ENCODE data around the gene EPOP. TPM values are rescaled to one million over a fixed set of nuclear protein-coding genes. Genes with fewer than 3 reads are reported as not detected.
A peak's percentile ranks its signal among the peaks of the same experiment; 100 is the strongest.
"Not testable (repeated sequence)": the region's sequence is repeated elsewhere in the genome, so short reads cannot be mapped to it uniquely, and the experiment has no call there.

The EPOP gene
- total and polyA plus RNA-seq, 5 donors from 2014 or later, result 0.13 to 0.59 TPM; not detected in 3

DNA sequence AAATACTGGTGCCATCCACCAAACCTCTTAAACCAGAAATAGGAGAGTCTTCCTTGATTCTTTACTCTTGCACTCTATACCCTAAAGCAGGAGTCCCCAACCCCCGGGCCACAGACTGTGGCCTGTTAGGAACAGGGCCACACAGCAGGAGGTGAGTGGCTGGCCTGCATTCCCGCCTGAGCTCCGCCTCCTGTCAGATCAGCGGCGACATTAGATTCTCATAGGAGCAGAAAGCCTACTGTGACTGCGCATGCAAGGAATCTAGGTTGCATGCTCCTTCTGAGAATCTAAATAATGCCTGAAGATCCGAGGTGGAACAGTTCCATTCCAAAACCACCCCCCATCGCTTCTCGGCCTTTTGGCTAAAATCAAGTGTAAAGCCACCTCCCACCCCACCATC, 38.7 kb downstream of the EPOP start:
- Mint-ChIP-seq H3K4me1 (no peaks in the 10 kb centered on the region), H3K36me3 (no peaks in the 10 kb centered on the region), H3K4me3 (peak overlapping the region in 1 of 4 donors; percentile 39), H3K27ac (no peak overlapping the region), H3K9me3 (peaks cover 0 to 3% (median 0%) of the 10 kb centered on the region in 7 donors), H3K27me3 (peaks cover 17% of the 10 kb centered on the region)
- no peak overlapping the region for H3K4me3 ChIP-seq (ENCODE audit: low read depth, low read length)
- H3K4me1 ChIP-seq (ENCODE audit: control insufficient read depth, insufficient read depth, low read length, poor library complexity, severe bottlenecking), result no peaks in the 10 kb centered on the region
- ATAC-seq (ENCODE audit: low read depth in 2 of 2) (no peak), DNase-seq (no peak)
- H3K27me3 ChIP-seq (ENCODE audit: control insufficient read depth, insufficient read depth, low read length), result peaks cover 3% of the 10 kb centered on the region
- no peaks in the 10 kb centered on the region for H3K9me3 ChIP-seq (ENCODE audit: control insufficient read depth in 2 of 2, low read length in 2 of 2)
- no peak overlapping the region for H3K27ac ChIP-seq (ENCODE audit: insufficient read depth, low read length, poor library complexity, severe bottlenecking)
- H3K36me3 ChIP-seq (ENCODE audit: control insufficient read depth, insufficient read depth, low read length), result no peaks in the 10 kb centered on the region

DNA sequence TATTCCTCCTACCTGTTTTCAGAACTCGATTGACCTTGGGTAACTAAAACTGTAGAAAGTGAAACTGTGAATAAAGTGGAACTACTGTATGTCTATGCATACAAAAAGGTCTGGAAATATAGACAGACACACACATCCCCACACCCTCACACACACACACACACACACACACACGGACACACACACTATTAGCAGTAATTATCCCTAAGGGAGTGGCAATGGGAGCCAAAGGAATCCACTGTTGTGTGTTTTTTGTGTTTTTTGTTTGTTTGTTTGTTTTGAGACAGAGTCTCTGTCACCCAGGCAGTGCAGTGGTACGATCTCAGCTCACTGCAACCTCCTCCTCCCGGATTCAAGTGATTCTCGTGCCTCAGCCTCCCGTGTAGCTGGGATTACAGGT, 42.4 kb downstream of the EPOP start:
- Histone ChIP-seq H3K9me3 (ENCODE audit: control insufficient read depth in 2 of 2, low read length in 2 of 2) (no peaks in the 10 kb centered on the region), H3K27me3 (ENCODE audit: control insufficient read depth, insufficient read depth, low read length) (no peaks in the 10 kb centered on the region), H3K27ac (ENCODE audit: insufficient read depth, low read length, poor library complexity, severe bottlenecking) (no peak overlapping the region), H3K36me3 (ENCODE audit: control insufficient read depth, insufficient read depth, low read length) (no peaks in the 10 kb centered on the region), H3K4me1 (ENCODE audit: control insufficient read depth, insufficient read depth, low read length, poor library complexity, severe bottlenecking) (no peaks in the 10 kb centered on the region), H3K4me3 (ENCODE audit: low read depth, low read length) (no peak overlapping the region)
- Mint-ChIP-seq H3K4me1 (no peaks in the 10 kb centered on the region), H3K9me3 (peaks cover 0 to 3% (median 0%) of the 10 kb centered on the region in 7 donors), H3K4me3 (no peak overlapping the region), H3K27ac (no peak overlapping the region), H3K27me3 (peaks cover 20% of the 10 kb centered on the region), H3K36me3 (no peaks in the 10 kb centered on the region)
- ATAC-seq (ENCODE audit: low read depth in 2 of 2) (no peak), DNase-seq (no peak)

DNA sequence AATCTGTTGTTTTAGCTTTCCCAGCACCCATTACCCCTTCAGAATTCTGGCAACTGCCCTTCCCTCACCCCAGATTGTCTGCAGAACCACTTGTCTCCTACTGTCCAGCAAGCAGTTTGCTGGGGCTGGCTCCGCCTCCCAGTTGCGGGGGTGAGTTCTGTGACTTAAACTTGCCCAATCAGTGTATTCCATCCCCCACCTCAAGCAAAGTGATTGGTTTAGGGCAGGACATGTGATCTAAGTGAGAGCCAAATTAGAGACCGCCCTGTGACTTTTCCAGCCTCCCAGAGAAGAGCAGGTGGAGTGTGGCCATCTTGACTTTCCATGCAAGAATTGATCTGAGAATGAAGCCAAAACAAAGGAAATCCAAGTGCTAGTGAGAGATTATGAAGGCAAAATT, 46.3 kb downstream of the EPOP start:
- no peak overlapping the region for H3K4me3 Mint-ChIP-seq
- DNase-seq, result no peak
- H3K4me1 Mint-ChIP-seq, result peaks cover 4 to 5% (median 4%) of the 10 kb centered on the region in 4 donors
- Histone ChIP-seq H3K9me3 (ENCODE audit: control insufficient read depth in 2 of 2, low read length in 2 of 2) (no peaks in the 10 kb centered on the region), H3K4me3 (ENCODE audit: low read depth, low read length) (no peak overlapping the region), H3K4me1 (ENCODE audit: control insufficient read depth, insufficient read depth, low read length, poor library complexity, severe bottlenecking) (no peaks in the 10 kb centered on the region), H3K27me3 (ENCODE audit: control insufficient read depth, insufficient read depth, low read length) (peaks cover 9% of the 10 kb centered on the region), H3K36me3 (ENCODE audit: control insufficient read depth, insufficient read depth, low read length) (no peaks in the 10 kb centered on the region), H3K27ac (ENCODE audit: insufficient read depth, low read length, poor library complexity, severe bottlenecking) (no peak overlapping the region)
- H3K27me3 Mint-ChIP-seq, result peaks cover 27% of the 10 kb centered on the region
- no peak overlapping the region for H3K27ac Mint-ChIP-seq
- H3K36me3 Mint-ChIP-seq, result no peaks in the 10 kb centered on the region
- H3K9me3 Mint-ChIP-seq, result no peaks in the 10 kb centered on the region
- no peak for ATAC-seq (ENCODE audit: low read depth in 2 of 2)

DNA sequence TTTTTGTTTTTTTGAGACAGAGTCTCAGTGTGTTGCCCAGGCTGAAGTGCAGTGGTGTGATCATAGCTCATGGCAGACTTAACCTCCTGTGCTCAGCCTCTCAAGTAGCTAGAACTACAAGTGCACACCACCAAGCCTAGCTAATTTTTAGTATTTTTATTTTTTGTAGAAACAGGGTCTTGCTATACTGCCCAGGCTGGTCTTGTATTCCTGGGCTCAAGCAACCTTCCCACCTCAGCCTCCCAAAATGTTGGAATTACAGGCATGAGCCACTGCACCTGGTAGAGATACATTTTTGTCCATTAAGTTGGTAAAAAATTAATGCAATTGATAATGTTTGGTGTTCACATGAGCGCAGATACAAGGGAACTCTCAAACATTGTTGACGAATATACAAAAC, 46.8 kb downstream of the EPOP start:
- H3K36me3 ChIP-seq (ENCODE audit: control insufficient read depth, insufficient read depth, low read length), result no peaks in the 10 kb centered on the region
- no peaks in the 10 kb centered on the region for H3K9me3 Mint-ChIP-seq
- H3K4me3 Mint-ChIP-seq, result no peak overlapping the region
- DNase-seq (no peak), ATAC-seq (ENCODE audit: low read depth in 2 of 2) (no peak)
- H3K27ac Mint-ChIP-seq, result no peak overlapping the region
- no peak overlapping the region for H3K4me3 ChIP-seq (ENCODE audit: low read depth, low read length)
- H3K27me3 Mint-ChIP-seq, result peaks cover 27% of the 10 kb centered on the region
- H3K27me3 ChIP-seq (ENCODE audit: control insufficient read depth, insufficient read depth, low read length), result peaks cover 9% of the 10 kb centered on the region
- H3K9me3 ChIP-seq (ENCODE audit: control insufficient read depth in 2 of 2, low read length in 2 of 2), result no peaks in the 10 kb centered on the region
- peaks cover 4 to 5% (median 4%) of the 10 kb centered on the region in 4 donors for H3K4me1 Mint-ChIP-seq
- no peaks in the 10 kb centered on the region for H3K4me1 ChIP-seq (ENCODE audit: control insufficient read depth, insufficient read depth, low read length, poor library complexity, severe bottlenecking)
- no peaks in the 10 kb centered on the region for H3K36me3 Mint-ChIP-seq
- no peak overlapping the region for H3K27ac ChIP-seq (ENCODE audit: insufficient read depth, low read length, poor library complexity, severe bottlenecking)

DNA sequence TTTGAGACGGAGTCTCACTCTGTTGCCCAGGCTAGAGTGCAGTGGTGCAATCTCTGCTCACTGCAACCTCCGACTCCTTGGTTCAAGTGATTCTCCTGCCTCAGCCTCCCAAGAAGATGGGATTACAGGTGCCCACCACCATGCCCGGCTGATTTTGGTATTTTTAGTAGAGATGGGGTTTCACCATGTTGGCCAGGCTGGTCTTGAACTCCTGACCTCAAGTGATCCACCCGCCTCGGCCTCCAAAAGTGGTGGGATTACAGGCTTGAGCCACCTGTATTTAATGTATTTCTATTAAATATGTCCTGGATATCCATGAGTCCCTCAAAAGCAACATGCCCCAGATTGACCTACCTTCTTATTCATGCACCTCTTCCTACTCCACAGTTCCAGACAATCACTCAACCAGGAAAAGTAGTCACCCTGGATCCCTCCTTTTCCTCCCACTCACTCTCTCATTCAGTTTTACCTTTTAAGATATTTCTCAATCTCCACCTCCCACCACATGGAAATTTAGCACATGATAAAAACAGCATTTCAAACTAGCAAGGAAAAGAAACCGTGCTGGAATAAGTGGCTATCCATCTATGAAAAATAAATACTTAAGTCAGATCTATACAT, 48.0 kb downstream of the EPOP start:
- not testable (repeated sequence) for H3K4me1 Mint-ChIP-seq; ATAC-seq (ENCODE audit: low read depth in 2 of 2); H3K27me3 ChIP-seq (ENCODE audit: control insufficient read depth, insufficient read depth, low read length); H3K27ac Mint-ChIP-seq; DNase-seq; H3K36me3 Mint-ChIP-seq; H3K4me3 Mint-ChIP-seq; H3K4me1 ChIP-seq (ENCODE audit: control insufficient read depth, insufficient read depth, low read length, poor library complexity, severe bottlenecking); H3K9me3 ChIP-seq (ENCODE audit: control insufficient read depth in 2 of 2, low read length in 2 of 2); H3K4me3 ChIP-seq (ENCODE audit: low read depth, low read length); H3K9me3 Mint-ChIP-seq; H3K27ac ChIP-seq (ENCODE audit: insufficient read depth, low read length, poor library complexity, severe bottlenecking); H3K36me3 ChIP-seq (ENCODE audit: control insufficient read depth, insufficient read depth, low read length)
- peaks cover 28% of the 10 kb centered on the region for H3K27me3 Mint-ChIP-seq

DNA sequence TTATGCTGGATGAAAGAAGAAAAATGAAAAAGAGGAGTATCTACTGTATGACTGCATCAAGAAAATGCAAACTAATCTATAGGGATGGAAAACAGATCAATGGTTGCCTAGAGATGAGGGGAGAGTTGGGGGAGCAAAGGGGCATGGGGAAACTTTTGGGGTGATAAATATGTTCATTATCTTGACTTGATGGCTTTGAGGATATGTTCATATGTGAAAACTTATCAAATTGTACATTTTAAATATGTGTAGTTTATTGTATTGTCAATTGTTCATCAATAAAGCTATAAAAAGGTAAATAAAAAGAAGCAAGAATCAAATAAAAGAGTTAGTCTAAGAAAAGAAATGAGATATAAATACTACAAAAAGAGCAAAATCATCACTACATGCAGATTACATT, 49.3 kb downstream of the EPOP start:
- Histone ChIP-seq H3K4me1 (ENCODE audit: control insufficient read depth, insufficient read depth, low read length, poor library complexity, severe bottlenecking) (no peaks in the 10 kb centered on the region), H3K27me3 (ENCODE audit: control insufficient read depth, insufficient read depth, low read length) (peaks cover 9% of the 10 kb centered on the region), H3K27ac (ENCODE audit: insufficient read depth, low read length, poor library complexity, severe bottlenecking) (no peak overlapping the region), H3K36me3 (ENCODE audit: control insufficient read depth, insufficient read depth, low read length) (no peaks in the 10 kb centered on the region), H3K9me3 (ENCODE audit: control insufficient read depth in 2 of 2, low read length in 2 of 2) (no peaks in the 10 kb centered on the region), H3K4me3 (ENCODE audit: low read depth, low read length) (no peak overlapping the region)
- Mint-ChIP-seq H3K27me3 (peaks cover 35% of the 10 kb centered on the region), H3K4me3 (no peak overlapping the region), H3K4me1 (peaks cover 4 to 5% (median 4%) of the 10 kb centered on the region in 4 donors), H3K27ac (no peak overlapping the region), H3K36me3 (no peaks in the 10 kb centered on the region), H3K9me3 (peaks cover 0 to 2% (median 0%) of the 10 kb centered on the region in 7 donors)
- ATAC-seq (ENCODE audit: low read depth in 2 of 2) (no peak), DNase-seq (no peak)

DNA sequence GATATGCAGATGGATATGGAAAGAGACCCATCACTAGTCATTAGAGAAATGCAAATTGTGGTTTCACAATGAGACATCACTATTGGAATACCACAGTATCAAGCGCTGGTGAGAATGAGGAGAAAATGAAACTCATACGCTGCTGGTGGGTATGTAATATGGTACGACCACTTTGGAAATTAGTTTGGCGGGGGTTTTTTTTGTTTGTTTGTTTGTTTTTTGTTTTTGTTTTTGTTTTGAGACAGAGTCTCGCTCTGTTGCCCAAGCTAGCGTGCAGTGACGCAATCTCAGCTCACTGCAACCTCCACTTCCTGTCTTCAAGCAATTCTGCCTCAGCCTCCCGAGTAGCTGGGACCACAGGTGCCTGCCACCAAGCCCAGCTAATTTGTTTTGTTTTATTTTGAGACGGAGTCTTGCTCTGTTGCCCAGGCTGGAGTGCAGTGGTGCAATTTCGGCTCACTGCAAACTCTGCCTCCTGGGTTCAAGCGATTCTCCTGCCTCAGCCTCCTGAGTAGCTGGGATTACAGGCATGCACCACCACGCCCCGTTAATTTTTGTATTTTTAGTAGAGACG, 49.9 kb downstream of the EPOP start:
- peaks cover 36% of the 10 kb centered on the region for H3K27me3 Mint-ChIP-seq

More for the DNA sequence above, 49.9 kb downstream of the EPOP start:
- DNase-seq, result peak in 1 of 3 donors; percentile 32
- H3K9me3 Mint-ChIP-seq; ATAC-seq (ENCODE audit: low read depth in 2 of 2); H3K36me3 ChIP-seq (ENCODE audit: control insufficient read depth, insufficient read depth, low read length); H3K36me3 Mint-ChIP-seq; H3K27ac ChIP-seq (ENCODE audit: insufficient read depth, low read length, poor library complexity, severe bottlenecking); H3K4me1 Mint-ChIP-seq; H3K27me3 ChIP-seq (ENCODE audit: control insufficient read depth, insufficient read depth, low read length); H3K9me3 ChIP-seq (ENCODE audit: control insufficient read depth in 2 of 2, low read length in 2 of 2); H3K27ac Mint-ChIP-seq; H3K4me1 ChIP-seq (ENCODE audit: control insufficient read depth, insufficient read depth, low read length, poor library complexity, severe bottlenecking): not testable (repeated sequence)
- peak overlapping the region; percentile 53 for H3K4me3 ChIP-seq (ENCODE audit: low read depth, low read length)
- peak overlapping the region in 1 of 4 donors; percentile 13 for H3K4me3 Mint-ChIP-seq

Measured in CD4-positive, CD25-positive, alpha-beta regulatory T cell (primary cell).